SH-SY5Y (cell line): ENCODE data around the gene PGGHG.

ENCODE experiments used
- GATA2 ChIP-seq: IDR thresholded peaks from 2 replicates; pipeline ENCODE4 v1.6.1; 2011; ENCODE audit warnings: mild to moderate bottlenecking, low read depth, low read length
- GATA3 ChIP-seq: IDR thresholded peaks from 2 replicates; pipeline ENCODE4 v1.6.1; 2011; ENCODE audit warnings: low read depth, mild to moderate bottlenecking, low read length, moderate library complexity

DNA sequence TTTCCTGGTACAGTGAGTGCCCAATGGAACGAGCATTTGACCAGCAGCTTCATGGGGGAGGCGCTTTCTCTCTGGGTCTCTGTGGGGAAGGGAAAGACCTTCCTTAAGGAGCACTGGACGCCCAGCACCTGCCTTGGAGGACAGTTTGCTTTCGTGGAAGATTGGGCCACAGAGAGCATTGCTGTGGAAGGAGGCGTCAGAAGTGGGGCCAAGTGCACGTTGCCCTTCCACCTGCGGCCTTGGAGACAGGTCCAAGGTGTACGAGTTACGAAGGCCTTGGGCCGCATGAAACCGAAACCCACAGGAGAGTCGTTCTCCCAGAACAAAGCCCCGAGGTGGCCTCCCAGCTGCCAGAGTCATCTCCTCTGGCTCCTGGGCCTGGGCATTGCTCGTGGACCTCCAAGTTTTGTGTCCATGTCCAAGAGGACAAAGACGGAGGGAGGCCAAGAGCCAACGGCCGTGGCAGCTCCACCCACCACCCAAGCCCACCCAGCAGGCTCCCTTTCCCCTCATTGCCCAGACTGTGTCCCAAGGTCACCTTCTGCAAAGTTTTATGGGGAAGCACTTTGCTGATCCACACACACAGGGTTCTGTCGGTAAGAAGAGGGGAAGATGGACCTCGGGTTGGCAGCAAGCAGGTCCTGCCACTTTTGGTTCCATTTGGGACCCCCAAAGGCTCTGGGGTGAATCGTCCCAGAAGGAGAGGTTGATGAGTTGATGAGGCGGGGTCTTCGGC, 16.6 kb upstream of the PGGHG start:
- no peak for TF ChIP-seq GATA2
- TF ChIP-seq GATA3, result no peak
